Nephron (organoid): Measurements from ENCODE around the gene TMEM8B.
"Not testable (repeated sequence)": the region's sequence is repeated elsewhere in the genome, so short reads cannot be mapped to it uniquely, and the experiment has no call there.

Experiments
- H3K27ac Mint-ChIP-seq, 3 experiments: 2 replicates each; pipeline ENCODE4 v1.8.0; 2020; ENCODE audit warnings: mixed read lengths in 3 of 3, mild to moderate bottlenecking in 2 of 3, moderate library complexity in 1 of 3
- H3K27me3 Mint-ChIP-seq: 2 replicates; pipeline ENCODE4 v1.8.0; 2021; ENCODE audit warnings: low read depth, mild to moderate bottlenecking, moderate library complexity, mixed read lengths
- H3K36me3 Mint-ChIP-seq: 2 replicates; pipeline ENCODE4 v1.8.0; 2020; ENCODE audit warnings: low read depth, mixed read lengths
- H3K4me1 Mint-ChIP-seq: 2 replicates; pipeline ENCODE4 v1.8.0; 2020; ENCODE audit warnings: mixed read lengths
- H3K4me3 Mint-ChIP-seq, 3 experiments: 2 replicates each; pipeline ENCODE4 v1.8.0; 2020; ENCODE audit warnings: mild to moderate bottlenecking in 3 of 3, mixed read lengths in 3 of 3, moderate library complexity in 2 of 3
- H3K9me3 Mint-ChIP-seq: 2 replicates; pipeline ENCODE4 v1.8.0; 2020; ENCODE audit warnings: mixed read lengths
- TF ChIP-seq, protein P1 (sequence below), 3 experiments: fragments of 200-600 bp; sonication (generic); IDR thresholded peaks; one replicate each; pipeline ENCODE4 v1.5.0; 2021; ENCODE audit warnings: antibody characterized with exemption in 3 of 3; ENCODE audit not compliant: unreplicated experiment in 3 of 3

TMEM8B gene

DNA sequence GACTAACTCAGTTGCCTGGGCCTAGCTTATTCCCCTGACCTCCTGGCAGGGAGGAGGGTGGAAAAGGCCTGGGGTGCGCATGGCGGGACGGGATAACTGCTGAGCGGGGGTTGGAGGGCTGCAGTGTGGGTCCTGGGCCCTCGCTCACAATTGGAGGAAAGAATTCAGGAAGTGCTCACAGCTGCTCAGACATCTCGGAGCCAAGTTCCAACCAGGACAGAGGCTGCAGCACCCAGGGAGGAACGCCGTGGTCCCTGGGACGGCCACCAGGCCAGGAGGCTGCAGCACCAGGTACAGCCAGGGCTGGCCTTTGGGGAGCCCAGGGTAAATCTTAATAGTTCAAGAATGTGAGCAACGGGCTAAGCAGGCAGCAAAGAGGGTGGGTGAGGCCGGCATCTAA is 80.2 kb downstream of the TMEM8B start, which contains the start of gene SPAAR:
TSS of gene SPAAR (plus strand) at position 217 of the 400 bp plus-strand sequence. CDS start 974 bp downstream, outside the sequence.
- TF ChIP-seq, protein P1, sequence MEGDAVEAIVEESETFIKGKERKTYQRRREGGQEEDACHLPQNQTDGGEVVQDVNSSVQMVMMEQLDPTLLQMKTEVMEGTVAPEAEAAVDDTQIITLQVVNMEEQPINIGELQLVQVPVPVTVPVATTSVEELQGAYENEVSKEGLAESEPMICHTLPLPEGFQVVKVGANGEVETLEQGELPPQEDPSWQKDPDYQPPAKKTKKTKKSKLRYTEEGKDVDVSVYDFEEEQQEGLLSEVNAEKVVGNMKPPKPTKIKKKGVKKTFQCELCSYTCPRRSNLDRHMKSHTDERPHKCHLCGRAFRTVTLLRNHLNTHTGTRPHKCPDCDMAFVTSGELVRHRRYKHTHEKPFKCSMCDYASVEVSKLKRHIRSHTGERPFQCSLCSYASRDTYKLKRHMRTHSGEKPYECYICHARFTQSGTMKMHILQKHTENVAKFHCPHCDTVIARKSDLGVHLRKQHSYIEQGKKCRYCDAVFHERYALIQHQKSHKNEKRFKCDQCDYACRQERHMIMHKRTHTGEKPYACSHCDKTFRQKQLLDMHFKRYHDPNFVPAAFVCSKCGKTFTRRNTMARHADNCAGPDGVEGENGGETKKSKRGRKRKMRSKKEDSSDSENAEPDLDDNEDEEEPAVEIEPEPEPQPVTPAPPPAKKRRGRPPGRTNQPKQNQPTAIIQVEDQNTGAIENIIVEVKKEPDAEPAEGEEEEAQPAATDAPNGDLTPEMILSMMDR (IDR thresholded peaks at IDR 0.05; ENCODE audit: unreplicated experiment in 3 of 3): no peak
- Mint-ChIP-seq H3K27ac (peak within 1 kb of the TSS; percentile 96 to 99 (median 96)), H3K9me3 (no peaks in the 10 kb centered on the region), H3K27me3 (no peaks in the 10 kb centered on the region), H3K4me3 (peak within 1 kb of the TSS in 1 of 3 experiments; percentile 57), H3K36me3 (no peaks in the 10 kb centered on the region), H3K4me1 (peaks cover 60% of the 10 kb centered on the region)

DNA sequence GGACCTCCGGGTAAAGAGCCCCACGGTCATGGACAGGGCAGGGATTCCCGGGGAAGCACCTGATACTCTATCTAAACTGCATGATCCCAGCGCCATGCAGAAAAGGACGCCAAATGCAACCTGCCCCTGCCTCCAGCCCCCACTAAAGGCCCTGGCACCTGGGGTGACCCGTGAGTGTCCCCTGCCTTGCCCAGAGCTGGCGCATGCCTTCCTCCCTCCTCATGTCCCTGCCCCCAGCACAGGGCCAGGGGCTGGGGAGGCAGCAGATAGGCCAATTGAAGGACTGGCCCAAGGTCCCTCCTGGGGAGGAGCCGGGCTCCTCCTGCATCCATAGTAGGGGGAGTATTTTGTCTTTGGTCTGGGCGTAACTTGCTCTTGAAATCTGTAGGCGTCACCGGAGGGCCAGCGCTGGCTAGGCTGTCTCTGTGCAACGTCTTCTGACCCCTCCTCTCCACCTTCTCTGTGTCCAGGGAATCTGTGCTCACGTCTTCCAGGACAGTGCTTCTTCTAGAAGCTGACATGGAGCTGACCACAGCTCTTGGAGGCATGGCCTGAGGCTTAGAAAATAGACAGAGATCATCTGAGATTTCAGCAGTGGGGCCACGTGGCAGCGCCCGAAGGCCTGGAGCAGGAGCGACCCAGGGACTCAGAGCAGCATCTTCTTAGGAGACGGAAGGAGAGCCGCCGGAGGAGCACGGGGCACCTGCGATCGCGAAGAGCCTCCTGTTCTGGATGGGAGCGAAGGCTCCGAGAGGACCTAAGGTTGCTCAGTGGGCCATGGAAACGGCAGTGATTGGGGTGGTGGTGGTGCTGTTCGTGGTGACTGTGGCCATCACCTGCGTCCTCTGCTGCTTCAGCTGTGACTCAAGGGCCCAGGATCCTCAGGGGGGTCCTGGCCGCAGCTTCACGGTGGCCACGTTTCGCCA is 80.9 kb downstream of the TMEM8B start:
- peak overlapping the region in 1 of 3 experiments; percentile 34 for H3K4me3 Mint-ChIP-seq
- H3K27ac Mint-ChIP-seq: peak overlapping the region; percentile 72 to 99 (median 88)
- H3K27me3 Mint-ChIP-seq: no peaks in the 10 kb centered on the region
- TF ChIP-seq, protein P1 (IDR thresholded peaks at IDR 0.05; ENCODE audit: unreplicated experiment in 3 of 3): no peak
- H3K4me1 Mint-ChIP-seq: peaks cover 54% of the 10 kb centered on the region
- no peaks in the 10 kb centered on the region for H3K36me3 Mint-ChIP-seq
- no peaks in the 10 kb centered on the region for H3K9me3 Mint-ChIP-seq

DNA sequence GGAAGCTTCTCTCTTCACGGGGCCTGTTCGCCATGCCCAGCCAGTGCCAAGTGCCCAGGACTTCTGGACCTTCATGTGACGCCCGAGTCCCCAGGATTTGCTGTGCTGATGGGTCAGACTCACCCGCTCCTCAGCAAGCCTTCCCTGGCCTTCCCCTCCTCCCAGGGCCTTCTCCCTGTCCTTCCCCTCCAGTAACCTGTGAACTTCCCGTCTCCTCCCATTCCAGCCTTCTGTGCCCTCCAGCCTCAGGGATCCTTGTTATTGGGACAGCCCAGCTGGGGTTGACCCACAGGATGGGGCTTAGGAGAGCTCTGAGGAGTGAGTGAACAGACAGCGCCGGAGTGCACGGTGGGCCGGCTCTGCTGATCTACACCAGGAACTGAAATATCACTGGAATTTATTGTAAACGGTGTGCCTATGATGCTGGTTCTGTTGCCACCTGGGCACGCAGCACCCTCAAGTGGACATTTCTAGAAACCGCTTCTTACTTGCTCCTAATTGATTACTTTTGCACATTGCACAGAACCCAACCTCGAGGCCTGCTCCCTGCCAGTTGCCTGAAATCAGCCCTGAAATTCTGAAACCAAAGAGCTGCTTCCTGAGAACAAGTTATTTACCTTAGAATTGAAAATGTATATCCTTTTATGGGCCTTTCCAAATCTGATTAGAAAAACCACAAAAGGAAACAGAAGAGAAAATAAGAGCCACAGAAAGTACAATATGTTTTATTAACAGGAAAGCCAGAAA is 81.8 kb downstream of the TMEM8B start:
- TF ChIP-seq, protein P1 (IDR thresholded peaks at IDR 0.05; ENCODE audit: unreplicated experiment in 3 of 3): peak in 2 of 3 experiments; percentile 17 to 19
- no peaks in the 10 kb centered on the region for H3K9me3 Mint-ChIP-seq
- H3K36me3 Mint-ChIP-seq: no peaks in the 10 kb centered on the region
- peaks cover 45% of the 10 kb centered on the region for H3K4me1 Mint-ChIP-seq
- peak overlapping the region; percentile 50 to 90 (median 89) for H3K27ac Mint-ChIP-seq
- H3K4me3 Mint-ChIP-seq: peak overlapping the region in 1 of 3 experiments; percentile 6
- H3K27me3 Mint-ChIP-seq: no peaks in the 10 kb centered on the region

DNA sequence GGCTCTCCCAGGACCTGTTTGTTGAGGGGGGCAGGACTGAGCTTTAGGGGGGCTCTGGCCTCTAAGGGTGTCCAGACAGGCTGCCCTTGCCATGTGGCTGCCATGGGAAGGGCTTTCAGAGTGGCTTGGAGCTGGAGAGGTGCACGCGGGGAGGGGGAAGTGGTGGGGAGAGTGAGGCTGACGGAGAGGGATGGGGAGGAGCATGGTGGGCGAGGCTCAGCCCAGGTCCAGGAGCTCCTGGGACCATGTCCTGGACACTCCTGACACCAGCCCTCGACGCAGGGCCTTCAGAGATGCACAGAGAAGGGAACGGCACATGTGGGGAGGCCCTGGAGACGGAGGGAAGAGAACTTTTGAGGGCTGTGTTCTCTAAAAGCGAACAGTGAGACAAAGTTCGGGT is 82.7 kb downstream of the TMEM8B start:
- H3K4me1 Mint-ChIP-seq: peaks cover 38% of the 10 kb centered on the region
- no peak overlapping the region for H3K27ac Mint-ChIP-seq
- H3K9me3 Mint-ChIP-seq: no peaks in the 10 kb centered on the region
- H3K4me3 Mint-ChIP-seq: no peak overlapping the region
- TF ChIP-seq, protein P1 (IDR thresholded peaks at IDR 0.05; ENCODE audit: unreplicated experiment in 3 of 3): no peak
- no peaks in the 10 kb centered on the region for H3K27me3 Mint-ChIP-seq
- H3K36me3 Mint-ChIP-seq: no peaks in the 10 kb centered on the region

DNA sequence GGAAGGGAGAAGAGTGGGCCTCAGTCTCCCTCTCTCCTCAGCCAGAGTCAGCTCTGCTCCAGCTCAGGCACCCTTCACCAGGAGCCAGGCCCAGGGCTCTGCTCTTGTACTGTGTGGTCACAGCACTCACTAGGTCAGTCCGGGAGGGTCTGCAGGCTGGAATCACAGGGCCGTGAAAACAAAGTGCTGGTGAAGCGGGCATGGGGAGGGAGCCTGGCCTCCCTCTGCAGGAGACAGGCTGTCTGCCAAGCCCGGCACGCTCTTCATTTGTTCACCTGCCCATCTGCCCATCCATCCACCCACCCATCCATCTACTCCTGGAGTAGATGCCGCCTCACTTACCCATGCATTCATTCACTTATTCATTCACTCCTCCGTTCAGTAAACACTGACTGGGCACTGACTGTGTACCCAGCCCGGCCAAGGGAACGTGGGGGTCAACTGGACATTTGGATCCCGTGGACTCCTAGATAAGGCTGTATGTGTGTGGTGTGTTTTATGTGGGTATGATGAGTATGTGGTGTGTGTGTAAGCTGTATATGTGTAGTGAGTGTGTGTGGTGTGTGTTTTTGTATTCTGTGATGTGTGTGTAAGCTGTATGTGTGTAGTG is 83.9 kb downstream of the TMEM8B start:
- H3K4me1 Mint-ChIP-seq: peaks cover 28% of the 10 kb centered on the region
- H3K4me3 Mint-ChIP-seq: no peak overlapping the region
- H3K27me3 Mint-ChIP-seq: no peaks in the 10 kb centered on the region
- H3K36me3 Mint-ChIP-seq: no peaks in the 10 kb centered on the region
- H3K9me3 Mint-ChIP-seq: no peaks in the 10 kb centered on the region
- TF ChIP-seq, protein P1 (IDR thresholded peaks at IDR 0.05; ENCODE audit: unreplicated experiment in 3 of 3): no peak
- no peak overlapping the region for H3K27ac Mint-ChIP-seq

DNA sequence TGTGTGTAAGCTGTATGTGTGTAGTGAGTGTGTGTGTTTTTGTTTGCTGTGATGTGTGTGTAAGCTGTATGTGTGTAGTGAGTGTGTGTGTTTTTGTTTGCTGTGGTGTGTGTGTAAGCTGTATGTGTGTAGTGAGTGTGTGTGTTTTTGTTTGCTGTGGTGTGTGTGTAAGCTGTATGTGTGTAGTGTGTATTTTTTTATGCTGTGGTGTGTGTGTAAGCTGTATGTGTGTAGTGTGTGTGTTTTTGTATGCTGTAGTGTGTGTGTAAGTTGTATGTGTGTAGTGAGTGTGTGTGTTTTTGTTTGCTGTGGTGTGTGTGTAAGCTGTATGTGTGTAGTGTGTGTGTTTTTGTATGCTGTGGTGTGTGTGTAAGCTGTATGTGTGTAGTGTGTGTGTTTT is 84.4 kb downstream of the TMEM8B start:
- peaks cover 25% of the 10 kb centered on the region for H3K4me1 Mint-ChIP-seq
- H3K27me3 Mint-ChIP-seq, H3K36me3 Mint-ChIP-seq, H3K27ac Mint-ChIP-seq, H3K9me3 Mint-ChIP-seq, H3K4me3 Mint-ChIP-seq: not testable (repeated sequence)
